HCT116 (cell line): Measurements from ENCODE around the gene S100A13. TPM values are rescaled to one million over a fixed set of nuclear protein-coding genes. Genes with fewer than 3 reads are reported as not detected.
A peak's percentile ranks its signal among the peaks of the same experiment; 100 is the strongest.
"Not testable (repeated sequence)": the region's sequence is repeated elsewhere in the genome, so short reads cannot be mapped to it uniquely, and the experiment has no call there.

Source experiments
- ATAC-seq: fragments of 200-7000 bp; cut with Tn5 transposase; 2 replicates; pipeline ENCODE4 v1.9.1; 2020; ENCODE audit warnings: mild to moderate bottlenecking, moderate library complexity
- BruUV-seq: library from RNA; stranded (reverse); fragments of 400-500 nt; replicated peaks from 2 replicates; lab custom pipeline; 2021; lab: Mats Ljungman, UMichigan
- CTCF ChIA-PET: fragments of 300-600 bp; sonication (Branson Sonifier 250); formaldehyde crosslinking; loops from one replicate; lab custom pipeline; 2021; ENCODE audit warnings: antibody characterized with exemption; lab: Charles Lee
- POLR2A ChIA-PET: fragments of 300-600, 350-600 bp; sonication (Branson Sonifier 250); formaldehyde crosslinking; loops from one replicate; lab custom pipeline; 2021; ENCODE audit warnings: antibody characterized with exemption; lab: Charles Lee
- RAD21 ChIA-PET, 2 experiments: fragments of 300-600 bp; sonication (Branson Sonifier 250); formaldehyde crosslinking; loops; one replicate each; lab custom pipeline; 2023; ENCODE audit warnings: low total read pairs in 2 of 2; ENCODE audit not compliant: uncharacterized antibody in 2 of 2, unreplicated experiment in 2 of 2, low non-redundant PET in 1 of 2; lab: Charles Lee
- DNase-seq: peaks from one replicate; pipeline ENCODE4 v3.0.0-alpha.2; 2010; ENCODE audit warnings: low read depth, low spot score
- H2AFZ ChIP-seq: fragments of 200-600 bp; shearing (Covaris generic), sonication (generic); 2 replicates; pipeline ENCODE4 v1.6.1; 2017; ENCODE audit warnings: low read depth, mixed run types, mixed read lengths, antibody characterized with exemption, low read length; ENCODE audit not compliant: poor library complexity, severe bottlenecking
- H3K27ac ChIP-seq: 2 replicates; pipeline ENCODE4 v1.5.1; 2012; ENCODE audit warnings: low read depth, low read length
- H3K27me3 ChIP-seq: fragments of 200-600 bp; sonication (generic); 2 replicates; pipeline ENCODE4 v1.6.1; 2016; ENCODE audit warnings: mixed run types, low read length, mixed read lengths; ENCODE audit not compliant: insufficient read depth
- H3K36me3 ChIP-seq, 2 experiments: fragments of 200-500 bp in 1 of 2; fragments of 200-600 bp in 1 of 2; sonication (Bioruptor generic) in 1 of 2; sonication (generic) in 1 of 2; 2 replicates each; pipeline versions ENCODE4 v1.5.1 to v1.6.1; 2014 to 2016; ENCODE audit warnings: low read length in 2 of 2, inconsistent platforms in 1 of 2, mixed read lengths in 1 of 2, mixed run types in 1 of 2; ENCODE audit not compliant: insufficient read depth in 2 of 2, control insufficient read depth in 1 of 2
- H3K4me1 ChIP-seq, 2 experiments: fragments of 200-600 bp in 1 of 2; sonication (generic) in 1 of 2; 2 replicates each; pipeline versions ENCODE4 v1.5.1 to v1.6.1; 2012 to 2017; ENCODE audit warnings: low read length in 2 of 2, inconsistent platforms in 1 of 2, mild to moderate bottlenecking in 1 of 2, mixed read lengths in 1 of 2, mixed run types in 1 of 2, moderate library complexity in 1 of 2; ENCODE audit not compliant: insufficient read depth in 2 of 2, control insufficient read depth in 1 of 2
- H3K4me2 ChIP-seq: fragments of 200-600 bp; sonication (generic); 2 replicates; pipeline ENCODE4 v1.6.1; 2017; ENCODE audit warnings: mixed run types, low read length, mixed read lengths
- H3K4me3 ChIP-seq, 2 experiments: fragments of 200-600 bp in 1 of 2; sonication (generic) in 1 of 2; replicated peaks in 1 of 2; 2 replicates each; pipeline ENCODE4 v1.5.1; 2011 to 2016; ENCODE audit warnings: low read length in 2 of 2, control low read depth in 1 of 2, low read depth in 1 of 2, mild to moderate bottlenecking in 1 of 2, mixed read lengths in 1 of 2, mixed run types in 1 of 2
- H3K79me2 ChIP-seq: fragments of 200-600 bp; sonication (generic); 2 replicates; pipeline ENCODE4 v1.6.1; 2017; ENCODE audit warnings: mild to moderate bottlenecking, mixed run types, low read length, moderate library complexity, mixed read lengths; ENCODE audit not compliant: insufficient read depth
- H3K9ac ChIP-seq: fragments of 200-600 bp; sonication (generic); 2 replicates; pipeline ENCODE4 v1.6.1; 2016; ENCODE audit warnings: low read length, mixed read lengths
- H3K9me2 ChIP-seq: fragments of 200-600 bp; sonication (generic), shearing (Covaris generic); 2 replicates; pipeline ENCODE4 v1.6.1; 2017; ENCODE audit warnings: mixed run types, mild to moderate bottlenecking, moderate library complexity; ENCODE audit not compliant: insufficient read depth
- H3K9me3 ChIP-seq, 2 experiments: fragments of 200-500 bp in 1 of 2; fragments of 200-600 bp in 1 of 2; sonication (Bioruptor generic) in 1 of 2; sonication (generic) in 1 of 2; 2 replicates each; pipeline ENCODE4 v1.6.1; 2014 to 2017; ENCODE audit warnings: low read length in 2 of 2, mixed read lengths in 2 of 2, inconsistent platforms in 1 of 2, low read depth in 1 of 2, mild to moderate bottlenecking in 1 of 2, mixed run types in 1 of 2, moderate library complexity in 1 of 2; ENCODE audit not compliant: control insufficient read depth in 1 of 2, insufficient read depth in 1 of 2
- H4K20me1 ChIP-seq: fragments of 200-600 bp; sonication (generic), shearing (Covaris generic); 2 replicates; pipeline ENCODE4 v1.6.1; 2017; ENCODE audit warnings: mixed run types, mild to moderate bottlenecking, moderate library complexity; ENCODE audit not compliant: insufficient read depth
- EGR1 ChIP-seq: IDR thresholded peaks from 2 replicates; pipeline ENCODE4 v1.6.1; 2012; ENCODE audit warnings: low read depth
- EZH2 ChIP-seq: fragments of 200-600 bp; sonication (generic); IDR thresholded peaks from 2 replicates; pipeline ENCODE4 v1.6.1; 2017; ENCODE audit warnings: antibody characterized with exemption, mixed run types
- FOSL1 ChIP-seq: IDR thresholded peaks from 2 replicates; pipeline ENCODE4 v1.6.1; 2012; ENCODE audit warnings: low read depth
- SIN3A ChIP-seq: IDR thresholded peaks from 2 replicates; pipeline ENCODE4 v1.6.1; 2012; ENCODE audit warnings: low read depth
- intact Hi-C: fragments of 100-400 bp; cut with micrococcal nuclease; formaldehyde crosslinking; loops from 2 replicates; pipeline ENCODE4 v1.10.0; 2022
- total RNA-seq: library from RNA; stranded (reverse); gene quantifications from one replicate; pipeline ENCODE4 v1.2.1, GENCODE V29; 2021; ENCODE audit not compliant: unreplicated experiment

The S100A13 gene
- total RNA-seq, 1 experiment from 2014 or later = 143 TPM

DNA sequence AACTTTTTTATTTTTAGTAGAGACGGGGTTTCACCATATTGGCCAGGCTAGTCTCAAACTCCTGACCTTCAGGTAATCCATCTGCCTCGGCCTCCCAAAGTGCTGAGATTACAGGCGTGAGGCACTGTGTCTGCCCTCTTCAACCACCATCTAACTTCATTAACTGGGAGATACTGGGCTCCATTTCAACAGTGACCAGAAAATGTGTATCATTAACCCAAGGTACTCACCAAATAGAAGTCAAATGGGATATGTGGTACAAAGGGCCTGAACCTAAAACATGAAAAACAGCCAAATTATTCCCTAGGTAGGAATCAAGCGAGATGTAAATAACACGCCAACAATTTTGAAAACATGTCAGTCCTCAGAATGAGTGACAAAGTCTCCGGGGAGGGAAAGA lies 42.3 kb upstream of the S100A13 start:
- Histone ChIP-seq H3K27me3 (no peaks in the 10 kb centered on the region), H3K4me2 (peak overlapping the region; percentile 91), H3K79me2 (peaks cover 59% of the 10 kb centered on the region), H2AFZ (no peak overlapping the region), H3K9ac (peak overlapping the region; percentile 97), H3K4me3 (peak overlapping the region; percentile 73 to 97), H3K36me3 (peaks cover 43 to 53% of the 10 kb centered on the region in 2 experiments), H3K9me3 (no peaks in the 10 kb centered on the region), H3K4me1 (peaks cover 10 to 24% of the 10 kb centered on the region in 2 experiments), H3K9me2 (no peaks in the 10 kb centered on the region), H4K20me1 (no peaks in the 10 kb centered on the region), H3K27ac (0 out of 2 replicates have a peak overlapping the region, but pooled peaks have one; percentile 5)
- ChIA-PET RAD21 (no interaction called here), CTCF (no interaction called here), POLR2A (no interaction called here)
- ATAC-seq (no peak), DNase-seq (no peak)
- BruUV-seq = no TSS peak
- TF ChIP-seq EZH2 = no peak
- TF ChIP-seq FOSL1 = no peak
- 0 out of 2 replicates have a peak, but pooled peaks have one; percentile 22 for TF ChIP-seq SIN3A
- no peak for TF ChIP-seq EGR1
- intact Hi-C loops = loop anchor here (10.0 kb wide), 1 partner anchor 105 kb away; the partner anchor contains the start of gene SLC27A3

DNA sequence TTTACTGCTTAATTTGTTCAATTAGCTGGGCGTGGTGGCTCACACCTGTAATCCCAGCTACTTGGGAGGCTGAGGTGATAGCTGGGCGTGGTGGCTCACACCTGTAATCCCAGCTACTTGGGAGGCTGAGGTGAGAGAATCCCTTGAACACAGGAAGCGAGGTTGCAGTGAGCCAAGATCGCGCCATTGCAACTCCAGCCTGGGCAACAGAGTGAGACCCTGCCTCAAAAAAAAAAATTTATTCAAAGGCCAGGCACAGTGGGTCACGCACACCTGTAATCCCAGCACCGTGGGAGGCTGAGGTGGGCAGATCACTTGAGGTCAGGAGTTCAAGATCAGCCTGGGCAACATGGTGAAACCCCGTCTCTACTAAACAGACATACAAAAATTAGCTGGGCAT lies 41.4 kb upstream of the S100A13 start:
- CTCF ChIA-PET, H3K9ac ChIP-seq, DNase-seq, H3K27me3 ChIP-seq, H3K9me3 ChIP-seq, RAD21 ChIA-PET, H2AFZ ChIP-seq, intact Hi-C loops, BruUV-seq, ATAC-seq, H3K27ac ChIP-seq, H4K20me1 ChIP-seq, H3K9me2 ChIP-seq, H3K4me3 ChIP-seq: not testable (repeated sequence)
- Histone ChIP-seq H3K4me2 (peak overlapping the region; percentile 91; the same call in 1 of the 2 replicates), H3K36me3 (peaks cover 51 to 63% of the 10 kb centered on the region in 2 experiments), H3K79me2 (peaks cover 67% of the 10 kb centered on the region), H3K4me1 (peaks cover 10 to 24% of the 10 kb centered on the region in 2 experiments)
- POLR2A ChIA-PET = interaction anchor here (0.7 to 1.6 kb wide), 2 partner anchors 10 to 34 kb away, joined by 3 read pairs; no protein-coding TSS in a partner anchor
